ENCODE data around the gene NRTN.
"Not testable (repeated sequence)": the region's sequence is repeated elsewhere in the genome, so short reads cannot be mapped to it uniquely, and the experiment has no call there.

Gene NRTN

DNA sequence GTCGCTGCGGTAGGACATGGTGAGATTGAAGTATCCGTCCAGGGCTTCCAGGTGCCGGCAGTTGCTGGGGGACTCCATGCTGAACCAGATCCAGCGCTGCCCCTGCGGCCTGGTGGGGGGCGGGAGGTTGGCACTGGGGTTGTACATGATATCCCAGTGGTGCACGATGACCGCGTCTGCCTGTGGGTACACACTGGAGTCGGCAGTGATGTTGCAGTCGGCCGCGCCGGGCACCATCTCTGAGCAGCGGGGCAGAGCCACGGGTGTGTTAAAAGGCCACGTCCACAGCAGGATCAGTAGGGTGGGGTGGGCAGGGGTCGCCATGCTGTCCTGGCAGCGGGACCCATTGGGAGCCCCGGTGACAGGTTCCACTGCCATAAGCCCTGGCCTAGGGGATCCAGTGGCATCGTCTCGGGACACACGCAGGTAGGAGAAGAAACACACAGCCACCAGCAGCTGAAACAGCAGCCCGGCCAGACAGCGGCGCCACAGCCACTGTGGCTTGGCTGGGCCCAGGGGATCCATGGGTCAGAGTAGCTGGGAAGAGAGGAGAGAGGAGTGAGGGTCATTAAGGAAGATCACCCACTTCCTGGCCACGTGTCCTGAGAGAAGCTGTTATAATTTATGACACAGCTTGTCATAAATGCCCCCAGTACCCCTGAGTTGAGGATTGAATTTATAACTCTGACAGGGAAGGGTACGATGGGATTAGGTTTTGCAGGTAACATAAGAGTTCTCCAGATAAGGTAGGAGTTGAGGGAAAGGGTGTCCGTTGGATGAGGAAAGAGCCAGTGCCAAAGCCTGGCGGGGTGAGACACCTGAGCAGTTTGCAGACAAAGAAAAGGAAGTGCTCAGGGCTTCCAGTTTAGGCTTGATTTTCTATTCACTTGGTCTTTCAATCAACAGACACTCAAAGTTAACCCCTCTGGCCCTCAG lies 62.6 kb downstream of the NRTN start:
- DNase-seq (ENCODE audit: low read depth in 2 of 2): no peak

DNA sequence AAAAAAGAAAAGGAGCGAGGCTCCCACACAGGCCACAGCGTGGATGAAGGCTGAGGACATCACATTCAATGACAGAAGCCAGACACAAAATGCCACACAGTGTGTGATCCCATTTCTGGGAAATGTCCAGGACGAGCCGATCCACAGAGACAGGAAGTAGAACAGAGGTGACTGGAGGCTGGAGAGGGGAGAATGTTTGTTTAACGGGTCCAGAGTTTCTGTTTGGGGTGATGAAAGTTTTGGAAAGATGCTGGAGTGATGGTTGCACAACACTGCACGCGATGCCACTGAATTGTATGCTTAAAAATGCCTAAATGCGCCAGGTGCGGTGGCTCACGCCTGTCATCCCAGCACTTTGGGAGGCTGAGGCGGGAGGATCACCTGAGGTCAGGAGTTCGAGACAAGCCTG lies 66.1 kb downstream of the NRTN start:
- DNase-seq (ENCODE audit: low read depth in 2 of 2): no peak

GRCh38 chr19:5873617-5874199 lies 68.8 kb downstream of the NRTN start:
- DNase-seq (ENCODE audit: low read depth in 2 of 2): no peak

GRCh38 chr19:5874496-5874895 lies 69.6 kb downstream of the NRTN start:
- not testable (repeated sequence) for DNase-seq (ENCODE audit: low read depth in 2 of 2)

DNA sequence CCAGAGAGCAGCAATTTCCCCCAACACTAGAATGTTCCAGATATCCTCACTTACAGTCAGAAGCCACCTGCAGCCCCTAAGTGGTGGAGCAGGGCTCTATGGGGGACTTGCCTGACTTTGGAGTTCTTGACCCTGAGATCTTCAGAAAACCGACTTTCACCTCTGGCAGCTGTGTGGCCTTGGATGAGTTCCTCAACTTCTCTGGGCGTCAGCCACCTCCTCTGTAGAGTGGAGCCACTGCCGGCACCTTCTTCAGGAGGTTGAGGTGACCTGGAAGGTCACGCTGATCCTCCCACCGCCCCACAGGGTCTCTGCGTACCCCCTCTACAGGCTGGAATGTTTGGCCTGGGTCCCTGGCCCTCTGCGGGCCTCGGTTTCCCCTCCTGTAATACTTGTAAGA lies 72.6 kb downstream of the NRTN start:
- DNase-seq (ENCODE audit: low read depth in 2 of 2): no peak

DNA sequence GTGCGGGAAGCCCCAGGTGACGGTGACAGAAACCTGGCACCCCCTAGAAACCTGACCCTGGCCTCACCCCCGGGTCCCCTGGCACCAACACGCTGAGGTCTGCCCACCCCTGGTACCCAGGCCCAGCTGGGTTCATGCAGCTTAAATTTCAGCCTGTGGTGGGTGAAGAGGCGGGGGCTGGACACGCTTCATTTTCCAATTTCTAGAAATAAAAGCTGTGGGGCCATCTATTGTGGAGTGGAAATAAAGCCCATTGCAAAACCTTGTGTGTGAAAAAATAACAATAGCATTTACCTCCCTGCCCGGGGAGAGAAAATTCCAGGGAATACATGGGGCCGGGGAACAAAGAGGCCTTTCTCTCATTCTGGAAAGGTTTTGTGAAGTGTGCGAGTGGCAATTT lies 73.0 kb downstream of the NRTN start:
- no peak for DNase-seq (ENCODE audit: low read depth in 2 of 2)

Measured in stimulated activated CD8-positive, alpha-beta memory T cell treated with anti-CD3 and anti-CD28 coated beads, Interleukin-15, amount 100 ng/mL, for 4 hours (primary cell).